COLO668 (cell line): Measurements from ENCODE around the gene SHOX.
"Not testable (repeated sequence)": the region's sequence is repeated elsewhere in the genome, so short reads cannot be mapped to it uniquely, and the experiment has no call there.

Experiments used
- DNase-seq: peaks from one replicate; lab custom pipeline; 2025; ENCODE audit not compliant: unreplicated experiment; lab: John Stamatoyannopoulos, UW

The SHOX gene

GRCh38 chrX:621705-622503 lies 8.7 kb upstream of the SHOX start:
- DNase-seq: no peak

DNA sequence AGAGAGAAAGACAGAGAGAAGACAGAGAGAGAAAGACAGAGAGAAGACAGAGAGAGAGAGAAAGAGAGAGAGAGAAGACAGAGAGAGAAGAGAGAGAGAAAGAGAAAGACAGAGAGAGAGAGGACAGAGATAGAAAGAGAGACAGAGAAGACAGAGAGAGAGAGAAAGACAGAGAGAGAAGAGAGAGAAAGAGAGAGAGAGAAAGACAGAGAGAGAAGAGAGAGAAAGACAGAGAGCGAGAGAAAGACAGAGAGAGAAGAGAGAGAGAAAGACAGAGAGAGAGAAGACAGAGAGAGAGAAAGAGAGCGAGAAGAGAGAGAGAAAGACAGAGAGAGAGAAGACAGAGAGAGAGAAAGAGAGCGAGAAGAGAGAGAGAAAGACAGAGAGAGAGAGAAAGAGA lies 7.8 kb upstream of the SHOX start:
- DNase-seq: not testable (repeated sequence)

- no peak for DNase-seq
These were observed 7.4 kb upstream of the SHOX start for GRCh38 chrX:623268-623598.

DNA sequence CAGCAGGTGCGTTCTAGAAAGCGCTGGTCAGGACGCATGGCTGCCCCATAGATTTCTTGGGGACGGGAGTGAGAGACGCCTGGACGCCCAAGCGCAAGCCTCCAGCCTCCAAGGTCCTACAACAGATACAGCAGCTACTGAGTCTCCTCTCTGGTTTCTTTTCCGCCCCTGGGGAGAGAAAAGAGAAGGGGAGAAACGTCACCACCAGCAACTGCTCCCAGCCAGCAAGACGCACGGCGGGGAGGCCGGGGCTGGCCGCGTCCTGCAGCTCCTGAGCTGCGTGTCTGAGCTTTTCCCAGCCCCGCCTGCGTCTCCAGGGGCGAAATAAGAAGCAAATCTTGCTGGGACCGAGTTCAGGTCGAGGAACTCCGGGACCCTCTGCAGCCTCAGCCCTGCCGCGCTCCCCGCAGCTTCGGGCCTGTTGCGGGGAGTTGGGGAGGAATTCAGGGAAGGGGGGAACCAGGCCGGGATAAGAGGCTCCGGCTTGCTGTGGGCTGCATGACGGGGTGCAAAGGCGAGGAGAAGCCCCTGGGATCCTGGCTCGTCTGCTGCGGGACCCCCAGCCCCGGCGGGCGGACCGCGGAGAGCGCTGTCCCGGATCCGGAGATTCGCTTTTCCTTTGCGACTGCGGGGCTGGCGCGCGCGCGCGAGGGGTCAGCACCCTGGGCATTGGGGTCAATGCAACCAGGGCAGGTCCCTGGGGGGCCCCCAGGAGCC lies 6.8 kb upstream of the SHOX start:
- no peak for DNase-seq

- no peak for DNase-seq
These were observed 5.4 kb upstream of the SHOX start for GRCh38 chrX:625137-625691.

DNA sequence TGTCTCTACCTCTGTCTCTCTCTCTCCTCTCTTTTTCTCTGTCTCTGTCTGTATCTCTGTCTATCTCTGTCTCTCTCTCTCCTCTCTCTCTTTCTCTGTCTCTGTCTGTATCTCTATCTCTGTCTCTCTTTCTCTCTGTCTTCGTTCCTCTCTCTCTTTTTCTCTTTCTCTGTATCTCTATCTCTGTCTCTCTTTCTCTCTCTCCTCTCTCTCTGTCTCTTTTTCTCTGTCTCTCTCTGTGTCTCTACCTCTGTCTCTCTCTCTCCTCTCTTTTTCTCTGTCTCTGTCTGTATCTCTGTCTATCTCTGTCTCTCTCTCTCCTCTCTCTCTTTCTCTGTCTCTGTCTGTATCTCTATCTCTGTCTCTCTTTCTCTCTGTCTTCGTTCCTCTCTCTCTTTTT lies 4.5 kb upstream of the SHOX start:
- DNase-seq: not testable (repeated sequence)

DNA sequence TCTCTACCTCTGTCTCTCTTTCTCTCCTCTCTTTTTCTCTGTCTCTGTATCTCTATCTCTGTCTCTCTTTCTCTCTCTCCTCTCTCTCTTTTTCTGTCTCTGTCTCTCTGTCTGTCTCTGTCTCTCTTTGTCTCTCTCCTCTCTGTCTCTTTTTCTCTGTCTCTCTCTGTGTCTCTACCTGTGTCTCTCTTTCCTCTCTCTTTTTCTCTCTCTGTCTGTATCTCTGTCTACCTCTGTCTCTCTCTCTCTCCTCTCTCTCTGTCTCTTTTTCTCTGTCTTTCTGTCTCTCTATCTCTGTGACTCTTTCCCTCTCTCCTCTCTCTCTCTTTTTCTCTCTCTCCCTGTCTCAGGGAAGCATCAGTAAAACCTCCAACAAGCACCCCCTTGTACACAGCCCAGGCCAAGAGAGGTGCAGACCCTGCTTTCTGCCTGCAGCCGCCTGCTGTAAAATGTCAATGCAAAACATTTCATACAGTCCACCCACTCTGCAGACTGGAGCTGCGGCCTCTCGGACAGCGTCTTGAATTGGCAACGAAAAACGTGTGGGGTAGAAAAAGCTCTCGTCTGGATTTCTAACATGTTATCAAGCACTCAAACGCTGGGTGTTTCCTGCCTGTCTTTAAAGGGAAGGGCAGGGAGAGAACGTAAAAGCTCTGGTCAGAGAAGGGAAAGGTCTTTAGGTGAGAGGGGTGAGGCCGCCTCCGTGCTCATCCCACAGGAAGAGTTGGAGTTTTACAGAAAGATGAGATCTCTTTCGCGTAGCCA lies 3.7 kb upstream of the SHOX start:
- no peak for DNase-seq

GRCh38 chrX:627510-627981 lies 3.0 kb upstream of the SHOX start:
- no peak for DNase-seq

DNA sequence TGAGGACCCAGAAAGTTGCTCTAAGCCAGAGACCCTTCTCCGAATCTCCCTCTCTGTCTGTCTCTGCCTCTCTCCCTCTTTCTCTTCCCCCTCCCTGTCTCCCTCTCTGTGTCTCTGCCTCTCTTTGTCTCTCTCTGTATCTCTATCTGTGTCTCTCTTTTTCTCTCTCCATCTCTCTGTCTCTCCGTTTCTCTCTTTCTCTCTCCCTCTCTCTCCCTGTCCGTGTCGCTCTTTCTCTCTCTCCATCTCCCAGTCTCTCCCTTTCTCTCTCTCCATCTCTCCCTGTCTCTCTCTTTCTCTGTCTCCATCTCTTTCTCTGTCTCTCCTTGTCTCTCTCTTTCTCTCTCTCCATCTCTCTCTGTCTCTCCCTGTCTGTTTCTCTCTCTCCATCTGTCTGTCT lies 2.6 kb upstream of the SHOX start:
- DNase-seq: no peak

GRCh38 chrX:629230-630006 lies 1.2 kb upstream of the SHOX start:
- DNase-seq: no peak

DNA sequence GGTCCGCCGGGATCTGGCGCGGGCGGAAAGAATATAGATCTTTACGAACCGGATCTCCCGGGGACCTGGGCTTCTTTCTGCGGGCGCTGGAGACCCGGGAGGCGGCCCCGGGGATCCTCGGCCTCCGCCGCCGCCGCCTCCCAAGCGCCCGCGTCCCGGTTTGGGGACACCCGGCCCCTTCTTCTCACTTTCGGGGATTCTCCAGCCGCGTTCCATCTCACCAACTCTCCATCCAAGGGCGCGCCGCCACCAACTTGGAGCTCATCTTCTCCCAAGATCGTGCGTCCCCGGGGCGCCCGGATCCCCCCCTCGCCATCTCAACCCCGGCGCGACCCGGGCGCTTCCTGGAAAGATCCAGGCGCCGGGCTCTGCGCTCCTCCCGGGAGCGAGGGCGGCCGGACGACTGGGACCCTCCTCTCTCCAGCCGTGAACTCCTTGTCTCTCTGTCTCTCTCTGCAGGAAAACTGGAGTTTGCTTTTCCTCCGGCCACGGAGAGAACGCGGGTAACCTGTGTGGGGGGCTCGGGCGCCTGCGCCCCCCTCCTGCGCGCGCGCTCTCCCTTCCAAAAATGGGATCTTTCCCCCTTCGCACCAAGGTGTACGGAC lies 482 bp upstream of the SHOX start:
- DNase-seq: no peak

DNA sequence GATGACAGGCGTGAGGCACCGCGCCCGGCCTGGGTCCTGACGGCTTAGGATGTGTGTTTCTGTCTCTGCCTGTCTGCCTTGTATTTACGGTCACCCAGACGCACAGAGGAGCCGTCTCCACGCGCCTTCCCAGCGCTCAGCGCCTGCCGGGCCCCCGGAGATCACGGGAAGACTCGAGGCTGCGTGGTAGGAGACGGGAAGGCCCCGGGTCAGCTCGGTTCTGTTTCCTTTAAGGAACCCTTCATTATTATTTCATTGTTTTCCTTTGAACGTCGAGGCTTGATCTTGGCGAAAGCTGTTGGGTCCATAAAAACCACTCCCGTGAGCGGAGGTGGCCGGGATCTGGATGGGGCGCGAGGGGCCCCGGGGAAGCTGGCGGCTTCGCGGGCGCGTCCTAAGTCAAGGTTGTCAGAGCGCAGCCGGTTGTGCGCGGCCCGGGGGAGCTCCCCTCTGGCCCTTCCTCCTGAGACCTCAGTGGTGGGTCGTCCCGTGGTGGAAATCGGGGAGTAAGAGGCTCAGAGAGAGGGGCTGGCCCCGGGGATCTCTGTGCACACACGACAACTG lies 1.3 kb downstream of the SHOX start:
- no peak for DNase-seq

DNA sequence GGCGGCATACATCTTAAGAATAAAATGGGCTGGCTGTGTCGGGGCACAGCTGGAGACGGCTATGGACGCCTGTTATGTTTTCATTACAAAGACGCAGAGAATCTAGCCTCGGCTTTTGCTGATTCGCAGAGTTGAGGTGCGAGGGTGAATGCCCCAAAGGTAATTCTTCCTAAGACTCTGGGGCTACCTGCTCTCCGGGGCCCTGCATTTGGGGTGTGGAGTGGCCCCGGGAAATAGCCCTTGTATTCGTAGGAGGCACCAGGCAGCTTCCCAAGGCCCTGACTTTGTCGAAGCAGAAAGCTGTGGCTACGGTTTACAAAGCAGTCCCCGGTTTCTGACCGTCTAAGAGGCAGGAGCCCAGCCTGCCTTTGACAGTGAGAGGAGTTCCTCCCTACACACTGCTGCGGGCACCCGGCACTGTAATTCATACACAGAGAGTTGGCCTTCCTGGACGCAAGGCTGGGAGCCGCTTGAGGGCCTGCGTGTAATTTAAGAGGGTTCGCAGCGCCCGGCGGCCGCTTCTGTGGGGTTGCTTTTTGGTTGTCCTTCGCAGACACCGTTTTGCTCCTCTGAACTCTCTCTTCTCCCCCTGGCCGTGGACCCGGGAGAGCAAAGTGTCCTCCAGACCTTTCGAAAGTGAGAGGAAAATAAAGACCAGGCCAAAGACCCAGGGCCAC lies 1.9 kb downstream of the SHOX start:
- no peak for DNase-seq

- no peak for DNase-seq
These were observed 2.7 kb downstream of the SHOX start for GRCh38 chrX:633043-633984.

GRCh38 chrX:633985-634958 lies 3.7 kb downstream of the SHOX start:
- DNase-seq: no peak

DNA sequence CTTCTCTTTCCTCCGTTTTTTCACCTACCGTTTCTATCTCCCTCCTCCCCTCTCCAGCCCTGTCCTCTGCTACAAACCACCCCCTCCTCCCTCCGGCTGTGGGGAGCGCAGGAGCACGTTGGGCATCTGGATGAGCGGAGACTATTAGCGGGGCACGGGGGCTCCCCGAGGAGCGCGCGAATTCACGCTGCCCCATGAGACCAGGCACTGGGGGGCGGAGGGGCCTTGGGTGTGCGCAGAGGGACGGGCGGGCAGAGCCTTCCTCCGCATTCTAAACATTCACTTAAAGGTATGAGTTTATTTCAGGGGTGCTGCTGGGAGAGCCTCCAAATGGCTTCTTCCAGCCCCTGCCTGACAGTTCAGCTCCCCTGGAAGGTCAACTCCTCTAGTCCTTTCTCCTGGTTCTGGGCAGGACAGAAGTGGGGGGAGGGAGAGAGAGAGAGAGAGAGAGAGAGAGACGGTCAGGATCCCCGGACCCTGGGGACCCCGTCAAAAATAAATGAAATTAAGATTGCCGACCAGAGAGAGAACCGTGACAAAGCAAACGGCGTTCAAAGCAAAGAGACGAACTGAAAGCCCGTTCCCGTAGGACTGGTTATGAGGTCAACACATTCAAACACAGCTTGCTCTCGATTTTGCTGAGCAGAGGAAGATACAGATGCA lies 5.0 kb downstream of the SHOX start:
- no peak for DNase-seq
